ENCODE data around the gene GTF3C6.
A peak's percentile ranks its signal among the peaks of the same experiment; 100 is the strongest.

The GTF3C6 gene

DNA sequence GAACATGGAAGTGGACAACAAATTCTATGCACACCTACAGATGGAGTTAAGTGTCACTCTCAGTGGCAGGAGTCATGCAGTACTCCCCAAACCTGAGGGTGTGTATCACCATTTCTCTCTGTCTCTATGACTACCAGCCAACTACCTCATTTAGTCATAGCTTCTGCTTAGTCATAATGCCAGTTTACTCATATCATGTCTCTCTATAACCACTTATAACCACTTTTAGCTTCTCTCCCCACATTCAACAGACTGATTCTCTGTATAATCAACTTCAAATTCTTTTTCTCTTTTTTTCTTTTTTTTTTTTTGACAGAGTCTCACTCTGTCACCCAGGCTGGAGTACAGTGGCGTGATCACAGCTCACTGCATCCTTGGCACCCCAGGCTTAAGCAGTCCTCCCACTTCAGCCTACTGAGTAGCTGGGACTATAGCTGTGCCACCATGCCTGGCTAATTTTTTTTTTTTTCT is 13.8 kb upstream of the GTF3C6 start:
- no peaks in the 10 kb centered on the region for H4K20me1 ChIP-seq (ENCODE audit: insufficient read depth, low read length)
- H3K4me3 ChIP-seq (ENCODE audit: low read depth in 1 of 2, low read length in 2 of 2): no peak overlapping the region
- DNase-seq: no peak
- no peak overlapping the region for H3K27ac ChIP-seq (ENCODE audit: low read length)
- no peak overlapping the region for H3K9ac ChIP-seq (ENCODE audit: low read depth, low read length)
- H3K27me3 ChIP-seq (ENCODE audit: insufficient read depth, low read length, poor library complexity): no peaks in the 10 kb centered on the region
- ATAC-seq (ENCODE audit: insufficient read depth, low read depth): no peak; the same call in 2 of the 3 replicates
- H3K9me3 ChIP-seq (ENCODE audit: insufficient read depth, low read length, severe bottlenecking): no peaks in the 10 kb centered on the region
- H3K36me3 ChIP-seq (ENCODE audit: insufficient read depth, low read length): no peaks in the 10 kb centered on the region
- no peak overlapping the region for H3K4me2 ChIP-seq (ENCODE audit: insufficient read depth, low read length)
- H2AFZ ChIP-seq (ENCODE audit: low read depth, low read length): no peak overlapping the region
- no peaks in the 10 kb centered on the region for H3K4me1 ChIP-seq (ENCODE audit: insufficient read depth, low read length)
- TF ChIP-seq CTCF (IDR thresholded peaks at IDR 0.05; ENCODE audit: borderline replicate concordance, extremely low read depth, low read length, poor library complexity, severe bottlenecking) (no peak), EZH2 (IDR thresholded peaks at IDR 0.05; ENCODE audit: borderline replicate concordance, low read depth, low read length, severe bottlenecking) (no peak)
- H3K79me2 ChIP-seq (ENCODE audit: insufficient read depth, low read length): no peaks in the 10 kb centered on the region

DNA sequence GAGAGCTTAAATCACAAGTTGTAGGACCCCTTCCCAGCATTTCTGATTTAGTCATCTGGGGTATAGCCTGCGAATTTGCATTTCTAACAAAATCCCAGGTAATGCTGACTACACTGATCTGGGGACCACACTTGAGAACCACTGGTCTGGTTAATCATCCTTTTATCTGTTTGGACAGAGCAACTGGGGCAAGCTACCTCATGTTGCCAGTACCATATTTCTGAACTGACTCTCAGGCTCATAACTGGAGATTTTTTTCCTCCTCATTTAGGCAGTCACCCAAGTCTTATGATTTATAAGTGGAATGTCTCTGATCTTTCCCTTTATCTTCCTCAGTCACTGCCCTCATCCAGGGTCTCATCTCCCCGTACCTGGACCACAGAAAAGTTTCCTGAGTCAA is 12.0 kb upstream of the GTF3C6 start:
- no peak for DNase-seq
- Histone ChIP-seq H2AFZ (ENCODE audit: low read depth, low read length) (no peak overlapping the region), H3K9me3 (ENCODE audit: insufficient read depth, low read length, severe bottlenecking) (no peaks in the 10 kb centered on the region), H3K79me2 (ENCODE audit: insufficient read depth, low read length) (no peaks in the 10 kb centered on the region), H3K27me3 (ENCODE audit: insufficient read depth, low read length, poor library complexity) (no peaks in the 10 kb centered on the region), H4K20me1 (ENCODE audit: insufficient read depth, low read length) (no peaks in the 10 kb centered on the region), H3K27ac (ENCODE audit: low read length) (no peak overlapping the region), H3K36me3 (ENCODE audit: insufficient read depth, low read length) (no peaks in the 10 kb centered on the region), H3K4me3 (ENCODE audit: low read depth in 1 of 2, low read length in 2 of 2) (no peak overlapping the region), H3K9ac (ENCODE audit: low read depth, low read length) (no peak overlapping the region), H3K4me1 (ENCODE audit: insufficient read depth, low read length) (no peaks in the 10 kb centered on the region), H3K4me2 (ENCODE audit: insufficient read depth, low read length) (no peak overlapping the region)
- no peak for ATAC-seq (ENCODE audit: insufficient read depth, low read depth)
- TF ChIP-seq EZH2 (IDR thresholded peaks at IDR 0.05; ENCODE audit: borderline replicate concordance, low read depth, low read length, severe bottlenecking): no peak
- TF ChIP-seq CTCF (IDR thresholded peaks at IDR 0.05; ENCODE audit: borderline replicate concordance, extremely low read depth, low read length, poor library complexity, severe bottlenecking): no peak

GRCh38 chr6:110949679-110950285 is 8.7 kb upstream of the GTF3C6 start:
- DNase-seq: no peak
- Histone ChIP-seq H3K79me2 (ENCODE audit: insufficient read depth, low read length) (no peaks in the 10 kb centered on the region), H3K9me3 (ENCODE audit: insufficient read depth, low read length, severe bottlenecking) (no peaks in the 10 kb centered on the region), H3K36me3 (ENCODE audit: insufficient read depth, low read length) (no peaks in the 10 kb centered on the region), H3K27me3 (ENCODE audit: insufficient read depth, low read length, poor library complexity) (no peaks in the 10 kb centered on the region), H4K20me1 (ENCODE audit: insufficient read depth, low read length) (no peaks in the 10 kb centered on the region), H3K4me3 (ENCODE audit: low read depth in 1 of 2, low read length in 2 of 2) (no peak overlapping the region), H3K4me1 (ENCODE audit: insufficient read depth, low read length) (no peaks in the 10 kb centered on the region), H2AFZ (ENCODE audit: low read depth, low read length) (no peak overlapping the region), H3K9ac (ENCODE audit: low read depth, low read length) (no peak overlapping the region), H3K27ac (ENCODE audit: low read length) (no peak overlapping the region), H3K4me2 (ENCODE audit: insufficient read depth, low read length) (no peak overlapping the region)
- TF ChIP-seq CTCF (IDR thresholded peaks at IDR 0.05; ENCODE audit: borderline replicate concordance, extremely low read depth, low read length, poor library complexity, severe bottlenecking): peak; percentile 62
- TF ChIP-seq EZH2 (IDR thresholded peaks at IDR 0.05; ENCODE audit: borderline replicate concordance, low read depth, low read length, severe bottlenecking): no peak
- peak; percentile 29; the same call in 1 of the 3 replicates for ATAC-seq (ENCODE audit: insufficient read depth, low read depth)
